H1 (cell line): ENCODE results near the gene CORT.

Experiments used
- BCL11A ChIP-seq, 2 experiments: IDR thresholded peaks; one replicate each; pipeline ENCODE4 v1.6.1; 2011; ENCODE audit warnings: low read depth in 2 of 2, low read length in 2 of 2, mild to moderate bottlenecking in 2 of 2
- BRCA1 ChIP-seq: IDR thresholded peaks from 2 replicates; pipeline ENCODE4 v1.6.1; 2012; ENCODE audit warnings: low read depth, low read length, improper control_type of control experiment
- CHD1 ChIP-seq: IDR thresholded peaks from 2 replicates; pipeline ENCODE4 v1.6.1; 2012; ENCODE audit warnings: low read depth, low read length, improper control_type of control experiment
- EP300 ChIP-seq, 2 experiments: IDR thresholded peaks; 1 replicate in 1 of 2; 2 replicates in 1 of 2; pipeline ENCODE4 v1.6.1; 2011 to 2012; ENCODE audit warnings: low read depth in 2 of 2, low read length in 2 of 2, mild to moderate bottlenecking in 2 of 2, borderline replicate concordance in 1 of 2, inconsistent platforms in 1 of 2, moderate library complexity in 1 of 2
- GTF2F1 ChIP-seq: IDR thresholded peaks from 2 replicates; pipeline ENCODE4 v1.6.1; 2012; ENCODE audit warnings: low read depth, low read length, improper control_type of control experiment, borderline replicate concordance
- KDM1A ChIP-seq: fragments of 200-600, 300-600 bp; sonication (generic); IDR thresholded peaks from 2 replicates; pipeline ENCODE4 v1.7.1; 2016; ENCODE audit warnings: mild to moderate bottlenecking, low read length, borderline replicate concordance
- POLR2AphosphoS5 ChIP-seq: IDR thresholded peaks from 2 replicates; pipeline ENCODE4 v1.6.1; 2011; ENCODE audit warnings: low read depth, low read length
- RAD21 ChIP-seq, 2 experiments: IDR thresholded peaks in 1 of 2; conservative IDR thresholded peaks in 1 of 2; 2 replicates each; pipeline ENCODE4 v1.6.1; 2011; ENCODE audit warnings: low read depth in 2 of 2, low read length in 2 of 2, improper control_type of control experiment in 1 of 2, inconsistent platforms in 1 of 2, mild to moderate bottlenecking in 1 of 2, moderate library complexity in 1 of 2
- SP4 ChIP-seq: IDR thresholded peaks from 2 replicates; pipeline ENCODE4 v1.6.1; 2012; ENCODE audit warnings: low read length, inconsistent platforms
- SUZ12 ChIP-seq: fragments of 200-600 bp; sonication (generic); IDR thresholded peaks from 2 replicates; pipeline ENCODE4 v1.6.1; 2012; ENCODE audit warnings: mild to moderate bottlenecking, inconsistent platforms, low read length, moderate library complexity, mixed read lengths
- TF ChIP-seq, protein P1 (sequence below), 3 experiments: IDR thresholded peaks; 1 replicate in 2 of 3; 2 replicates in 1 of 3; pipeline versions ENCODE4 v1.5.1 to v1.6.1; 2011; ENCODE audit warnings: low read length in 3 of 3, mild to moderate bottlenecking in 3 of 3, inconsistent platforms in 2 of 3, low read depth in 1 of 3, moderate library complexity in 1 of 3; ENCODE audit not compliant: insufficient read depth in 1 of 3; ENCODE audit errors: control extremely low read depth in 1 of 3
- TF ChIP-seq, protein P2 (sequence below): IDR thresholded peaks from 2 replicates; pipeline ENCODE4 v1.6.1; 2011; ENCODE audit warnings: low read length, improper control_type of control experiment

DNA sequence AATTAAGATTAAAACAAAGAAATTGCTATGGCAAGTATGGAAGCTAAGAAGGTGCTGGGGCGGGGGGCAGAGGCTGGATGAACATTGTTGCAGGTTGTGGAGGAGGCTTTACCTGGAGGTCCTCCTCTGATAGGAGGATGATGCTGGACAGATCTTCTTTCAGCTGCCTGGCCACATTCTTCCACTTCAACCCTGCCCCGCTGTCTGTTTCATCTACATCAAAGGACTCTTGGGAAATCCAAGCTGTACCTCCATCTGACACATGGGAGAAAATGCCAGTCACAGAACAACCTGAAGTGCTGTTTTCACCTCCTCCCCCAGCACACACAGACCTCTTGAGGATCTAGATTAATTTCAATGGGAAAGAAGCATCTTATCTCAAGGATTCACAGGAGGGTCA is 17.2 kb downstream of the CORT start:
- TF ChIP-seq BCL11A (IDR thresholded peaks at IDR 0.05; ENCODE audit: low read depth in 2 of 2, low read length in 2 of 2) (no peak), SUZ12 (no peak), SP4 (no peak), KDM1A (no peak), RAD21 (IDR thresholded peaks at IDR 0.05 in 1 of 2, conservative IDR thresholded peaks at IDR 0.05 in 1 of 2; ENCODE audit: low read depth in 2 of 2, low read length in 2 of 2) (no peak), GTF2F1 (no peak), CHD1 (no peak), POLR2AphosphoS5 (no peak), BRCA1 (no peak), EP300 (IDR thresholded peaks at IDR 0.05; ENCODE audit: borderline replicate concordance in 1 of 2, low read depth in 2 of 2, low read length in 2 of 2) (no peak)
- TF ChIP-seq, protein P1, sequence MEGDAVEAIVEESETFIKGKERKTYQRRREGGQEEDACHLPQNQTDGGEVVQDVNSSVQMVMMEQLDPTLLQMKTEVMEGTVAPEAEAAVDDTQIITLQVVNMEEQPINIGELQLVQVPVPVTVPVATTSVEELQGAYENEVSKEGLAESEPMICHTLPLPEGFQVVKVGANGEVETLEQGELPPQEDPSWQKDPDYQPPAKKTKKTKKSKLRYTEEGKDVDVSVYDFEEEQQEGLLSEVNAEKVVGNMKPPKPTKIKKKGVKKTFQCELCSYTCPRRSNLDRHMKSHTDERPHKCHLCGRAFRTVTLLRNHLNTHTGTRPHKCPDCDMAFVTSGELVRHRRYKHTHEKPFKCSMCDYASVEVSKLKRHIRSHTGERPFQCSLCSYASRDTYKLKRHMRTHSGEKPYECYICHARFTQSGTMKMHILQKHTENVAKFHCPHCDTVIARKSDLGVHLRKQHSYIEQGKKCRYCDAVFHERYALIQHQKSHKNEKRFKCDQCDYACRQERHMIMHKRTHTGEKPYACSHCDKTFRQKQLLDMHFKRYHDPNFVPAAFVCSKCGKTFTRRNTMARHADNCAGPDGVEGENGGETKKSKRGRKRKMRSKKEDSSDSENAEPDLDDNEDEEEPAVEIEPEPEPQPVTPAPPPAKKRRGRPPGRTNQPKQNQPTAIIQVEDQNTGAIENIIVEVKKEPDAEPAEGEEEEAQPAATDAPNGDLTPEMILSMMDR (IDR thresholded peaks at IDR 0.05; ENCODE audit: control extremely low read depth in 1 of 3, insufficient read depth in 1 of 3, low read depth in 1 of 3, low read length in 3 of 3), result no peak
- TF ChIP-seq, protein P2, sequence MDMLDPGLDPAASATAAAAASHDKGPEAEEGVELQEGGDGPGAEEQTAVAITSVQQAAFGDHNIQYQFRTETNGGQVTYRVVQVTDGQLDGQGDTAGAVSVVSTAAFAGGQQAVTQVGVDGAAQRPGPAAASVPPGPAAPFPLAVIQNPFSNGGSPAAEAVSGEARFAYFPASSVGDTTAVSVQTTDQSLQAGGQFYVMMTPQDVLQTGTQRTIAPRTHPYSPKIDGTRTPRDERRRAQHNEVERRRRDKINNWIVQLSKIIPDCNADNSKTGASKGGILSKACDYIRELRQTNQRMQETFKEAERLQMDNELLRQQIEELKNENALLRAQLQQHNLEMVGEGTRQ, result no peak
